Activated T-cell treated with anti-CD3 and anti-CD28 coated beads, Interleukin-2, amount 50 U/mL, for 48 hours (primary cell): Measurements from ENCODE around the gene EWSR1.
A peak's percentile ranks its signal among the peaks of the same experiment; 100 is the strongest.
"Not testable (repeated sequence)": the region's sequence is repeated elsewhere in the genome, so short reads cannot be mapped to it uniquely, and the experiment has no call there.

Experiments
- DNase-seq, 2 experiments: peaks; one replicate each; pipeline ENCODE4 v3.0.0-alpha.2; 2020

EWSR1 gene, protein sequence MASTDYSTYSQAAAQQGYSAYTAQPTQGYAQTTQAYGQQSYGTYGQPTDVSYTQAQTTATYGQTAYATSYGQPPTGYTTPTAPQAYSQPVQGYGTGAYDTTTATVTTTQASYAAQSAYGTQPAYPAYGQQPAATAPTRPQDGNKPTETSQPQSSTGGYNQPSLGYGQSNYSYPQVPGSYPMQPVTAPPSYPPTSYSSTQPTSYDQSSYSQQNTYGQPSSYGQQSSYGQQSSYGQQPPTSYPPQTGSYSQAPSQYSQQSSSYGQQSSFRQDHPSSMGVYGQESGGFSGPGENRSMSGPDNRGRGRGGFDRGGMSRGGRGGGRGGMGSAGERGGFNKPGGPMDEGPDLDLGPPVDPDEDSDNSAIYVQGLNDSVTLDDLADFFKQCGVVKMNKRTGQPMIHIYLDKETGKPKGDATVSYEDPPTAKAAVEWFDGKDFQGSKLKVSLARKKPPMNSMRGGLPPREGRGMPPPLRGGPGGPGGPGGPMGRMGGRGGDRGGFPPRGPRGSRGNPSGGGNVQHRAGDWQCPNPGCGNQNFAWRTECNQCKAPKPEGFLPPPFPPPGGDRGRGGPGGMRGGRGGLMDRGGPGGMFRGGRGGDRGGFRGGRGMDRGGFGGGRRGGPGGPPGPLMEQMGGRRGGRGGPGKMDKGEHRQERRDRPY

DNA sequence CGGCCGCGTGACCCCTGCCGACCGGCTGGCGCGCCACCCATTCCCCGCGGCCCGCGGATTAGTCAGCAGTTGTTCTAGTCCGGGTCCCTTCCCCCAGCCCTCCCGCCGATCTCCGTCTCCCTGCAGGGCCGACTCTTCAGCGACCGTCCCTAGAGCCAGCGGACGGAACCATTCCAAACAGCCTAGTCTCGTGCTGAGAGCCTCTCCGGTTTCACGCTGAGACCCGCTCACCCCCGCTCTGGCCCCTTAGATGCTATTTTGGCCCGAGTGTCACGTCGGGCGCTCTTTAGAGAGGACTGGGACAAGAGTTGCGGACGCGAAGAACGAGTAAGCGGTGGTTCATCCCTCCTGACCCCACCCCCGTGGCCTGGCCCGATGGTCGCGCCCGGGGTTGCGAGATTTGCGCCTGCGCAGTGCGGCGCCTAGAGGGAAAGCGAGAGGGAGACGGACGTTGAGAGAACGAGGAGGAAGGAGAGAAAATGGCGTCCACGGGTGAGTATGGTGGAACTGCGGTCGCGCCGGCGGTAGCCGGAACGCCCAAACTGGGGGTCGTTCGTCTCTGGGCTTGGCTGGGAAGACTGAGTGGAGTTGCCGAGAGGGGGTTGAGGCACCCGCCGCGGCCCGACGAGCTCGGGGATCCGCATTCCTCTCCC, at the start of gene EWSR1, which contains the start of gene RHBDD3:
Gene EWSR1, plus strand, starts transcription at position 411 of the 653 bp plus-strand sequence. Its CDS starts 69 bp downstream, at position 480.
Gene RHBDD3, minus strand, starts transcription at position 124 of the 653 bp plus-strand sequence. CDS start 2,355 bp downstream, outside the sequence.
- peak; percentile 99 to 100 for DNase-seq

DNA sequence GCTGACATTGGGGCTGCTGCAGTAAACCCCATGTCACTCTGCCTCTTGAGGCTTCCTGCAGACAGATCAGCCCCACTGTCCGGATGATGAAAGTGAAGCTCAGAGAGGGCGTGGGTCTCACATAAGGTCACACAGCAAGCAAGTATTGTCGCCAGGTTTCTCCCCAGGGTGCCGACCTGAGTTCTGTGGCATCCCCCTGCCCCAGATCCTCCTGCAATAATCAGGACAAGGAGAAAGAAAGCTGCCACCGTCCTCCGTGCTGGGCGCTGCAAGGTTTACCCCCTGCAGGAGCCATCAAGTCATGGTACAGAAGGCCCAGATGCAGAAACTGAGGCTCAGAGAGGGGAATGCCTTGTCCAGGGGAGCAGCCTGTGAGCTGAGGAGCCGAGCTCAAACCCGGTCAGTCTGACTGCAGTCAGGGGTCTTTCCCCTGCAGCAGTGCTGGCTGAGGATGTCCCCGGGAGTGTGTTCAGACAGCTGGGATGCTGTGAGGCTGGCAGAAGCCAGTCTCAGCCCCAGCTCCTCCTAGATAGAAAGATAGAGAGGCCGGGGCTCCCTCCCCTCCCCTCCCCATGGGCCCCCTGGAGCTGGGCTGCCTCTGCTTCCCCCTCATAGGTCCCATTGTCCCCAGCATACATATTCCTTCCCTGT, 49.2 kb upstream of the EWSR1 start:
- DNase-seq: no peak

DNA sequence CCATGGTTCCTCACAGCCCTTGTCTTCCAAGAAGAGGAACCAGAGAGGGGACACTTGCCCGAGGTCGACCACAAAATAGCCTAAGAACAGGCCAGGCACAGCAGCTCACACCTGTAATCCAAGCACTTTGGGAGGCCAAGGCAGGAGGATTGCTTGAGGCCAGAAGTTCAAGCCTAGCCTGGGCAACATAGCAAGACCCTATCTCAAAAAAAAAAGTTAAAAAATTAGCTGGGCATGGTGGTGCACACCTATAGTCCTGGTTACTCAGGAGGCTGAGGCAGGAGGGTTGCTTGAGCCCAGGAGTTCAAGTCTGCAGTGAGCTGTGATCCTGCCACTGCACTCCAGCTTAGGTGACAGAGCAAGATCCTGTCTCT, 48.7 kb upstream of the EWSR1 start:
- not testable (repeated sequence) for DNase-seq

DNA sequence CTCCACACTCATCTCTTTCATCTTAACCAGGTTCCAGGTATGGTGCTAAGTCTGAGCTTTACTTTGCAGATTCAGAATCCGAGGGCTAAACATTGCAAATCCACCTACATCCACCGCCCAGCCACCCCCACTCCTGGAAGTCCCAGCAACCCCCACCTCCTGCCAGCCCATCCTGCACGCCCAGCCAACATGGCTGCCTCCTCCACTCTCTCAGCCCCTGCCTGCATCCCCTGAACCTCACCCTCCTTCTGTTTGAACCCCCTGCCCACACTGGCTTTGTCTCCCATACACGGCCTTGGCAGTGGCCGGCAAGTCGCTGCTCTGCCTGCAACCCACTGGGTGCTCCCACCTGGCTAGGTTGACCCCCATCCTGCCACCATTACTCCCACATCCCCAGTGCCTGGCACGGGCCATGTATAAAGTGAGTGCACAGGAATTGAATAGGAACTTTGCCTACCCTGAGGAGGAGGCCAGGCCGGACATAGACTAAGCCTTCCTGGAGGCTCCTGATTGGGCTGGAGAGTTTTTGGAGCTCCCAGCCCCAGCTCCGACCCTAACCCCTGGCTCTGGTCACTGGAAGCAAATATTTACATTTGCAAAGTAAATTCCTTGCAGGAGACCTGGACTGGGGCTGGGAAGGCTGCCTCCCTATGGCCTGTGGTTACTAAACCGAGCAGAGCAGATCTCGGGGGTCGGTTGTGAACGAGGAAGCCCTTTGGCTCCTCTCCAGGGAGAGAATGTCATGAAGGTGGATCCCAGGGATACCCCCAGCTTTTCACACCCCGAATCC, 48.0 kb upstream of the EWSR1 start:
- no peak for DNase-seq

DNA sequence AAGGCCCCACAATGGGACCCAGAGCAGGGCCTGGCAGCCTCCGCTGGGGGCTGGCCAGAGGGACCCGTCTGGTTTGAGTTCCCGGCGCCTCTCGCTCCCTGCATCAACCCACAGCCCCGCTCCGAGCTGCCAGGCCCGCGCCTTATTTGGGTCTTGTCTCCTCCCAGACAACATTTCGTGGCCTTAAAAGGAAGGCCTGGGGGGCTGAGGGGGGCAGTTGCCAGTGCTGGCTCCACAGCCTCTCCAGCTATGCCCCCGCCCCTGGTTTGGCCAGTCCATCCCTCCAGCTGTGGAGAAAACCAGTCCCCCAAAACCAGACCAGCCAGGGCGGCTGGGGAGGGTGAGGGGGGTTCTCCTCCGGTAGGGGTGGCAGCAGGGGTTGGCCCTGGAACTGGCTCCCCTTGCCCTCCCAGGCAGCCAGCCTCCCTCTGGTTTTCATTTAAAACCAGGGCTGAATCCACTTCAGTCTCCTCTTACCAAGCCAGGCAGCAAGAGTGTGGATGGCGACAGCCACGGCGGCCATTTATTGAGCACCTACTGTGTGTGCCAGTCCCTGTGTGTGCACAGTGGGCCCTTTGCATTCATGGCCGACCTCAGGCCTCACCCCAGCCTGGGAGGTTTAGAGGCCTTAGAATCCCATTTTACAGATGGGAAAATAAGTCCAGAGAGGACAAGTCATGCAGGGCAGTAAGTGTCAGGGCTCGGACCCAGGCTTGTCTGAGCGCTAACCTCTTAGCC, 43.8 kb upstream of the EWSR1 start:
- no peak for DNase-seq

DNA sequence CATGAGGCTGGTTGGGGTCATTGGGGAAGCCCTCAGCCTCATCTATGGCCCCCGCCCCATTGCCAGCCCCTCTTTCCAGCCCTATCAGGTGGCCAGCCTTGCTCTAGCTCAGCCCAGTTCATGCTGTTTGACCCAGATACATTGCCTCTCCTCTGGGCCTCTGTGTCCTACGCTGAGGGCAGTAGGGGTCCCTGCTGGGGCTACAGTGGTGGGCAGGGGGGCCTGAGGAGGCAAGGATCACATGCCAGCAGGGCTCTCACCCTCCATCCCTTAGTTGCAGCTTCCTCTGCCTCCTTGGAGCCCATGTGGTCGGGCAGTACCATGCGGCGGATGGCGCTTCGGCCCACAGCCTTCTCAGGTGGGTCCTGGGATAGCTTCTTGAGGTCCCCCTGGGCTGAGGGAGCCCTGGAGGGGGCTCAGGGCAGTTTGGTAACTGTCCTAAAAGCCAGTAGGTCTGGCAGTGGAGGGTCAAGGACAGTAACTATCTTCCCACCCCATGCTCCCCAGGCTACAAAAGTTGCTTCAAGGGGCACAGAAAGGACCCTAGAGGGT, 43.1 kb upstream of the EWSR1 start:
- no peak for DNase-seq

DNA sequence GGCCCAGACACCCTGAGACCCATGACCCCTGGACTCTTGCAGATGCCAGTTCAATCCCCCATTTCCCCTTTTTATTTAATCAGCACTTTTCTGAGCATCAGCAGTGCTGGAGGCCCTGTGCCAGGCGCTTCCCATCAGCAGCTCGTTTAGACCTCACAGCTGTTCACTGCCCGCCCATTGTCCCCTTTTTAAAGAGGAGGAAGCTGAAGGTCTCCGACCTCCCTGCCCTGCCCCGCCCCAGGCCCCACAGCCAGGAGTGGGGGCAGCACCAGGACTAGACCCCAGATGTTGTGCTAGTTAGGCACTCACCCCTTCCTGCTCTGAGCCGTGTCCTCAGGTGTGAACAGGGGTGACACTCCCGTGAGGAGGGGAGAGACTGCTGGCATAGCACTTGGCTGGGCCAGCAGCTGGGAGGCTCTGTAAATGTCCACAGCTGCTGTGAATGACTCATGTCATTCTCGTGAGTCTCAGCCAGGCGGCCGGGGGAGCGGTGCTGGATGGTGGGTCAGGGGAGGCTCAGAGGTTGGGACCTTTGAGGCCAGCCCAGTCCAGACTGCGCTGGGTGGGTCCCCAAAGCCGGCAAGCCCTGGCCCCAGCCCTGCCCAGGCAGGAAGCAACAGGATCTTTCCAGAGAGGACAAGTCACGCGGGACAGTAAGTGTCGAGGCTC, 42.5 kb upstream of the EWSR1 start:
- DNase-seq: no peak

DNA sequence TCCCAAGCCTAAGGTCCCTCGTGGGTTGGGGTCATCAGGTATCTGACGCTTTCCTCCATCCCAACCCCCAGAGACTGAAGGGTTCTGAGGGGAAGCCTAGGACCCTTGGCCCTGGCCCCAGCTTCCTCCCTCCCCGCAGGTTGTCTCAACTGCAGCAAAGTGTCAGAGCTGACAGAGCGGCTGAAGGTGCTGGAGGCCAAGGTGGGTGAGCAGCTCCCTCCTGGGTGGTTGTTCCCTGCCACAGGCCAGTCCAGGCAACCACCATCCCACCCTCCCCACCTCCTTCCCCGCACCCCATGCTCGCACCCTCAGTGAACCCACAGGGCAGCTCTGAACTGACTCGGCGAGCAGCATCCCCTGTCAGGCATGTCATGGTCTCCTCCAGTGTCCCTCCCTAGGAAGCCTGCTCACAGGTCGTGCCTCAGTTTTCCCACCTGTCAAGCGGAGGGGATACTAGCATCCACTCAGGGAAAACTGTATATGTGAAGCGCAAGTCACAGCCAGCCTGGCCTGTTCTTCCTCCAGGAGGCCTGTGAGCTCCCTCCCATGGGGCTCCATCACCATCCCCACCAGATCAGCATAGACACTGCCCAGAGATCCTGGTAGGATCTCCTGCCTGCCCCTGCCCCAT, 41.6 kb upstream of the EWSR1 start:
- no peak for DNase-seq

DNA sequence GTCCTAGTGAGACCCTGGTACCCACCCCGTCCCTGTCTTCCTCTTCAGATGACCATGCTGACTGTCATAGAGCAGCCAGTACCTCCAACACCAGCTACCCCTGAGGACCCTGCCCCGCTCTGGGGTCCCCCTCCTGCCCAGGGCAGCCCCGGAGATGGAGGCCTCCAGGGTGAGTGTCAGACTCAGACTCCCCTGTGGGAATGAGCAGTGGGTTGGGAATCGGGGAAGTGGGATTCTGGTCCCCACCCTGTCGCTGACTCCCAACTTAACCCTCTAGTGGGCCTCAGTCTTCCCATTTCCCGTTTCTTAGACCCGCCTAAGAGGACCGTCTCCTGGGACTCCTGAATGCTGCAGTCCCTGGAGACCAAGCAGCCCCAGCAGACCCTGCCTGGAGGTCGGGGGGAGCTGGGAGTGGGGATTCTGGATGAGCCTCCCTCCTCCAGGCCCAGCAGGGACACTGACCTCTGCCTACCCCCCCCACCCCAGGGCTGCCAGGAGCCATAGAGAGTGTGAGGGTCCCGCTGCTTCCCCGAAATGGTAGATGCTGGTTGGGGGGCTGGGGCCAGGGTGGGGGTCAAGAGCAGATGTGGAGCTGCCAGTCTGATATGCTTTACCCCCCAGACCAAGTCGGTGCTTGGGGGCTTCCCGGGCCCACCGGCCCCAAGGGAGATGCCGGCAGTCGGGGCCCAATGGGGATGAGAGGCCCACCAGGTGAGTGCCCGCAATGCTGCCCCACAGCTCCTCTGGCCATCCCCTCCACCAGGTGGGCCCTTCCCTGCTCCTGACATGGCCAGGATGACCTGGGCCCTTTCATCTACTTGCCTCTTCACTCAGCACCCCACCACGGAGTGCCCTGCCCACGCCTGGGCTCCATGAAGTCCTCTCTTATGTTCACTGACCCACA, 36.8 kb upstream of the EWSR1 start:
- DNase-seq: no peak

DNA sequence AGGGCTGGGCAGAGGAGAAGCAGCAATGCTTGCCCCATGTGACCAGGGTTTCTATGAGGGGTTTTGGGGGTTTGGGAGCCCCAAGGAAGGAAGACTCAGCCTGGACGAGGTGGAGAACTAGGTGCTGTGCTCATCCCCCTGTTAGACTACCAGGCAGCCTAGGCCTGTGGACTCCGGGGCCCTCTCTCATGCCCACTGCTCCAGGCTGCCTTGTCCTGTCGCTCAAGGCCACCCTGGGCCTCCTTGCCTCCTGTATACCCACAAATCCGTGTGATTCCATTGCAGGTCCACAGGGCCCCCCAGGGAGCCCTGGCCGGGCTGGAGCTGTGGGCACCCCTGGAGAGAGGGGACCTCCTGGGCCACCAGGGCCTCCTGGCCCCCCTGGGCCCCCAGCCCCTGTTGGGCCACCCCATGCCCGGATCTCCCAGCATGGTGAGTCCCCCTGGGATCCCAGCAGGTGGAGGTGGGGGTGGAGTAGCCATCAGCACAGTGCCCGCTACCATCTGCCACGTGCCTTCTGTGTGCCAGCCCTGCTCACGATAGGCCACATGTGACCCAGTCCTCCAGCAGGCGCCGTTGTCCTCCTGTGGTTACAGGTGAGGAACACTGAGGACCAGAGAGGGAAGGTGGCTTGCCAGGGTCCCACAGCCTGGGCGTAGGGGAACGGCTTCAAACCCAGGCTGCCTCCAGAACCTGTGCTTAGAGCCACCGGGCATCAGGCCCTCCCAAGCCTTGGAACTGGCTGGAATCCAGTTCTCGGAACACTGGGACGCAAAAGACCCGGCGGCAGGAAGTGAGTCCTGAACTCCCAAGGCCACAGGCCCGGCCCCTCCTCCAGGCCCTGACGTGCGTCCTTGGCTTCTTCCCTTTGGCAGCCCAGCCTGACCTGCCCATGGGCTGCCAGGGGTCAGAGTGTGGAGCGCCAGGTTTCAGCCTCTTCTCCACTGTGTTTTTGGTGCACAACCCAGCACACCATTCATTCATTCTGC, 35.8 kb upstream of the EWSR1 start:
- DNase-seq: no peak

DNA sequence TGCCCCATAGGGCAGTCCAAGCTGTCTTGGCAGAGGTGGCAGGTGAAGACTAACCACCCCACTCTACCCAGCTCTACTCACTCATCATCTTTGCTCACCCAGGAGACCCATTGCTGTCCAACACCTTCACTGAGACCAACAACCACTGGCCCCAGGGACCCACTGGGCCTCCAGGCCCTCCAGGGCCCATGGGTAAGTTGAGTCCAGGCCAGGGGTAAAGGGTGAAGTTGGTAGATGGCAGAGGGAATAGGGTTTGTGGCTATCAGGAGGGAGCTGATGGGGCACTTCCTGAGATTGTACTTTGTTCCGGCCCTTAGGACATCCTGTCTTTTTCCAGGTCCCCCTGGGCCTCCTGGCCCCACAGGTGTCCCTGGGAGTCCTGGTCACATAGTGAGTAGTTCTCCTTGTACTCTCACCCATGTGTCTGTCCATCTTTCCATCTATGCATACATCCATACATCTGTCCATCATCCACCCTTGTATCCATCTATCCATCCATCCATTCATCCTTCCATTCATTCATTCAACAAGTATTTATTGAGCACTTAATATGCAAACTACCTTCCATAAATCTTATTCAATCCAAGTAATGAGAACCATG, 34.7 kb upstream of the EWSR1 start:
- no peak for DNase-seq

DNA sequence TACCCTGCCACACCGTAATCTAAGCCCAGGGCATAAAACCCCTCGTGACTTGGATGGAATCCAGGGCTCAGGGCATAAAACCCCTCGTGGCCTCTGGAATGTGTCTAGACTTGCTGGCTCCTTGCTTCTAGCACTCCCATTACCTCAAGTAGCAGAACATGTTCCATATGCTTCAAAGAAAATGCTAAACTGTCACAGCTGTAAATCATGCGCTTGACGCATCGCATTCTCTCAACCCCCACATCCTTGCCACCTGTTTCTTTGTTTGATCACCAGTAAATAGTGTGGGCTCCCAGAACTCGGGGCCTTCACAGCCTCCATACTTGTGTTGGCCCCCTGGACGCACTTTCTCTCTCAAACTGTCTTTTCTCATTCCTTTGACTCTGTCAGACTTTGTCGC, 27.6 kb upstream of the EWSR1 start:
- not testable (repeated sequence) for DNase-seq

DNA sequence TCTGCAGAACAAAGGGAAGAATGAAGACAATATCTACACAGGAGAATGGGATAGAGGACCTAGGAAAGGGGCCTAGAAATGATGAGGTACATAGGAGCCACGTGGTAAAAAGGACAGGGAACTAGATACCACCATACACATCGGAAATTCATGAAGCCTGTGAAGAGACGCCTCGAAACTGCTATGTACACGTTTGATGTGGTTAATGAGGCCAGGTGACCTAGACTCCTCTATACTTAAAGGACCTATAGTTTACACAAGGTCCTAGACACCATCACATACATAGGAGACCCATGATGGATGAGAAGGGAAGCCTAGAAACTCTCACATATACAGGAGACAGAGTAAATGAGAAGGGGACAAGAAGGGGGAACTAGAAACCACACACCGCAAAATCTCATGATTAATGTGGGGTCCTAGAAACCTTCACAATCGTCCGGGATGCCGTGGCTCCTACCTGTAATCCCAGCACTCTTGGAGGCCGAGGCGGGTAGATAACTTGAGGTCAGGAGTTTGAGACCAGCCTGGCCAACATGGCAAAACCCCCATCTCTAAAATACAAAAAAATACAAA, 24.1 kb upstream of the EWSR1 start:
- DNase-seq: no peak

DNA sequence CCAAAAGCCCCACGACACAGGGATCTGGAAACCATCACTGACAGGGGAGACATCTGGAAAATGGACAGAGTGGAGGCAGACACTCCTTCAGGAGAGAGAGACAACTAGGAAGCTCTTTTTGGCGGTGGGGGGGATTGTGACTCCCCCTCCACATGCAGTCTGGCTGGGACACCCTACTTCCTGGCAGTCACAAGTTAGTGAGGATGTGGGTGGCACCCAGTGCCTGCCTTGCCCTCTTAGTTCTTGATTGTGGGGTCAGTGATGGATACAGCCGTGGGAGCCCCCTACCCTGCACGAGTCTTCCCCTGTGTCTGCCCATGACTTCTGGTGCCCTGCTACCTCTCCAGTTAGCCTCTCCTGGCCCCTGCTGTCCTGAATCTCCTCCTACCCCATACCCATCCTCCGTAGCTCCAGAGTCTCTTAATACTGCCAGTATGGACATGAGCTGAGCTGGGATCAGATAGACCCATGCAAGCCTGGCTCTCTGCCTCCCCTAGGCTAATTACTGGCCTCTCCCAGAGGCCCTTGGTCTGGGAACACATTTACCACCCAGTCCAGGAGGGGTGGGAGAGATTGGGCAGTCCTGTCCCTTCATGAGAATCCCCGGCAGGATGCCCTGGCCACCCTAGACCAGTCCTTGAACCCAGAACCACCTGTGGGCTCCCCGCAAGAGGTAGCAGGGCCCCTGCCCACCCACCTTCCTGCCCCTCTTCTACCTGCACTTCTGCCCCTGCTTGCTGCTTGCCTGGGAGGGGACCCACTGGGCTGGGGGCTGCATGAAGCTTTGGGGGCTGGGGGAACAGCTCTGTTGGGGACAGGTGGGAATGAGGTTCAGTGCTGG, 23.1 kb upstream of the EWSR1 start:
- DNase-seq: no peak

DNA sequence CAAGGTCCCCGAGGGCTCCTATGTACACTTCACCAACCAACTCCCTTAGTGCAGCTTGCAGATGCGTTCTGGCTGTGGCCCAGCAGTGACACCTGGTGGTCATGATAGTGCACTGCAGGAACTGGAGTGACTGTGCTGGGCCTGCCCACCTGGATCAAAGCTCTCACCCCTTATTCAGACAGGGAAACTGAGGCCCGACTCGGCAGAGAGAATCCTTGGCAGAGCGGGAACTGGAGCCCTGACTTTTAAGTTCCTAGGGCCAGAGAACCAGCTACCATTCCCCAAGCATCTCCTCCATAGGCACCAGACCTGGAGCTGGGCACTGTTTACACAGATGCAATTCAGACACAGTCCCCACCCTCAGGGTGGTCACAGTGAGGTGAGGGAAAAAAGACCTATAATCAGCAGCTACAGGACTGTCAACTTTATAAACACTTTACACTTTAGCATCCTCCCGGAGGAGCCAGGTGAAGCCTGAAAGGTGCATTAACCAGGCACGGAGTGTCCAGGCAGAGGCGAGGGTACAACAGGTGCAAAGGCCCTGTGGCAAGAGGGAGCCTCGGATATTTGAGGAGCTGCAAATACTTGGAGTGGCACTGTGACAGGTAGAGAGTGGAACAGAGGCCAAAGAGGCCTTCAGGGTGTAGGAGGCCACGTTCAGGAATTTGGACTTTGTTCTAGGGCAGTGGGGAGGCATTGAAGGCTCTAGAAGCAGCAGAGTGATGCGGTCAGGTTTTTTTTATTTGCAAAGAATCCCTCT, 22.3 kb upstream of the EWSR1 start:
- peak; percentile 81 to 82 for DNase-seq
